ENCODE results near the gene ENO1.
"Not testable (repeated sequence)": the region's sequence is repeated elsewhere in the genome, so short reads cannot be mapped to it uniquely, and the experiment has no call there.

The ENO1 gene

GRCh38 chr1:8905582-8906191 lies 27.2 kb upstream of the ENO1 start:
- no peak for FAIRE-seq

GRCh38 chr1:8903908-8904650 lies 25.6 kb upstream of the ENO1 start:
- peak; percentile 61 for DNase-seq (ENCODE audit: insufficient read length, low spot score)
- TF ChIP-seq POLR2A (IDR thresholded peaks at IDR 0.05; ENCODE audit: low read depth, low read length): no peak
- FAIRE-seq: peak; percentile 87

More at GRCh38 chr1:8905582-8906191, 27.2 kb upstream of the ENO1 start:
- TF ChIP-seq POLR2A (IDR thresholded peaks at IDR 0.05; ENCODE audit: low read depth, low read length): no peak
- no peak for DNase-seq (ENCODE audit: insufficient read length, low spot score)

- TF ChIP-seq POLR2A (IDR thresholded peaks at IDR 0.05; ENCODE audit: low read depth, low read length): no peak
- FAIRE-seq (no peak), DNase-seq (ENCODE audit: insufficient read length, low spot score) (no peak)
Measured at GRCh38 chr1:8903410-8903809, 24.9 kb upstream of the ENO1 start.

- TF ChIP-seq POLR2A (IDR thresholded peaks at IDR 0.05; ENCODE audit: low read depth, low read length): no peak
- FAIRE-seq (no peak), DNase-seq (ENCODE audit: insufficient read length, low spot score) (no peak)
Measured at GRCh38 chr1:8902765-8903164, 24.3 kb upstream of the ENO1 start.

GRCh38 chr1:8900684-8901083 lies 22.2 kb upstream of the ENO1 start:
- FAIRE-seq; DNase-seq (ENCODE audit: insufficient read length, low spot score): not testable (repeated sequence)

GRCh38 chr1:8899046-8899445 lies 20.6 kb upstream of the ENO1 start:
- no peak for TF ChIP-seq POLR2A (IDR thresholded peaks at IDR 0.05; ENCODE audit: low read depth, low read length)
- DNase-seq (ENCODE audit: insufficient read length, low spot score) (no peak), FAIRE-seq (no peak)

- not testable (repeated sequence) for FAIRE-seq; DNase-seq (ENCODE audit: insufficient read length, low spot score)
Measured at GRCh38 chr1:8898418-8898817, 19.9 kb upstream of the ENO1 start.

GRCh38 chr1:8897505-8897904 lies 19.0 kb upstream of the ENO1 start:
- DNase-seq (ENCODE audit: insufficient read length, low spot score): not testable (repeated sequence)

GRCh38 chr1:8896775-8897174 lies 18.3 kb upstream of the ENO1 start:
- not testable (repeated sequence) for DNase-seq (ENCODE audit: insufficient read length, low spot score); FAIRE-seq

More at GRCh38 chr1:8897505-8897904, 19.0 kb upstream of the ENO1 start:
- not testable (repeated sequence) for FAIRE-seq

- no peak for TF ChIP-seq POLR2A (IDR thresholded peaks at IDR 0.05; ENCODE audit: low read depth, low read length)
- FAIRE-seq (no peak), DNase-seq (ENCODE audit: insufficient read length, low spot score) (no peak)
Measured at GRCh38 chr1:8892026-8892425, 13.5 kb upstream of the ENO1 start.

GRCh38 chr1:8891401-8891800 lies 12.9 kb upstream of the ENO1 start:
- no peak for TF ChIP-seq POLR2A (IDR thresholded peaks at IDR 0.05; ENCODE audit: low read depth, low read length)

GRCh38 chr1:8889925-8890785 lies 11.7 kb upstream of the ENO1 start:
- FAIRE-seq (no peak), DNase-seq (ENCODE audit: insufficient read length, low spot score) (peak; percentile 50)
- no peak for TF ChIP-seq POLR2A (IDR thresholded peaks at IDR 0.05; ENCODE audit: low read depth, low read length)

More at GRCh38 chr1:8891401-8891800, 12.9 kb upstream of the ENO1 start:
- DNase-seq (ENCODE audit: insufficient read length, low spot score) (no peak), FAIRE-seq (no peak)

- FAIRE-seq (no peak), DNase-seq (ENCODE audit: insufficient read length, low spot score) (no peak)
Measured at GRCh38 chr1:8889103-8889846, 10.8 kb upstream of the ENO1 start.

GRCh38 chr1:8886589-8886988 lies 8.1 kb upstream of the ENO1 start:
- FAIRE-seq (no peak), DNase-seq (ENCODE audit: insufficient read length, low spot score) (no peak)
- no peak for TF ChIP-seq POLR2A (IDR thresholded peaks at IDR 0.05; ENCODE audit: low read depth, low read length)

More at GRCh38 chr1:8889103-8889846, 10.8 kb upstream of the ENO1 start:
- no peak for TF ChIP-seq POLR2A (IDR thresholded peaks at IDR 0.05; ENCODE audit: low read depth, low read length)

GRCh38 chr1:8886031-8886524 lies 7.6 kb upstream of the ENO1 start:
- not testable (repeated sequence) for DNase-seq (ENCODE audit: insufficient read length, low spot score); FAIRE-seq

GRCh38 chr1:8884105-8884504 lies 5.6 kb upstream of the ENO1 start:
- not testable (repeated sequence) for DNase-seq (ENCODE audit: insufficient read length, low spot score); FAIRE-seq

All from H54 (cell line).